HEK293 (cell line): ENCODE data around the gene PRC1.

Experiments
- CTCF ChIA-PET: fragments of 350-600 bp; formaldehyde crosslinking; extraction: SDS; loops from one replicate; lab custom pipeline; 2021; ENCODE audit warnings: antibody characterized with exemption; lab: Yijun Ruan, JAX
- POLR2A ChIA-PET: fragments of 300-600 bp; formaldehyde crosslinking; extraction: SDS; loops from one replicate; lab custom pipeline; 2020; ENCODE audit warnings: antibody characterized with exemption, inconsistent platforms; lab: Yijun Ruan, JAX
- H3K27ac ChIP-seq: fragments of 200-500 bp; sonication (Bioruptor generic); 2 replicates; pipeline ENCODE4 v1.5.1; 2014; ENCODE audit warnings: low read depth, low read length, control low read depth, inconsistent platforms; ENCODE audit errors: extremely low read depth
- H3K36me3 ChIP-seq, 2 experiments: fragments of 200-500 bp in 1 of 2; sonication (Bioruptor generic) in 1 of 2; 1 replicate in 1 of 2; 2 replicates in 1 of 2; pipeline ENCODE4 v1.5.1; 2014 to 2017; ENCODE audit warnings: inconsistent platforms in 2 of 2, low read length in 2 of 2; ENCODE audit not compliant: control insufficient read depth in 2 of 2, insufficient read depth in 1 of 2
- H3K4me1 ChIP-seq: fragments of 200-500 bp; sonication (Bioruptor generic); 2 replicates; pipeline ENCODE4 v1.5.1; 2014; ENCODE audit warnings: mild to moderate bottlenecking, low read length, inconsistent platforms; ENCODE audit not compliant: control insufficient read depth, insufficient read depth
- H3K4me3 ChIP-seq: 2 replicates; pipeline ENCODE4 v1.5.1; 2011; ENCODE audit warnings: low read depth, mild to moderate bottlenecking, control low read depth, low read length, moderate library complexity
- H3K9me3 ChIP-seq: fragments of 200-500 bp; sonication (Bioruptor generic); 2 replicates; pipeline ENCODE4 v1.5.1; 2014; ENCODE audit warnings: low read depth, low read length, inconsistent platforms; ENCODE audit not compliant: control insufficient read depth, insufficient read depth
- EGR2 ChIP-seq: fragments of 450-650 bp; formaldehyde crosslinking; IDR thresholded peaks from 2 replicates; pipeline ENCODE4 v1.5.1; 2016; ENCODE audit warnings: low read depth, missing biosample characterization, missing genetic modification characterization
- FEZF1 ChIP-seq: fragments of 450-650 bp; formaldehyde crosslinking; IDR thresholded peaks from 2 replicates; pipeline ENCODE4 v1.5.1; 2016; ENCODE audit warnings: missing biosample characterization, missing genetic modification characterization
- GFI1B ChIP-seq: fragments of 450-650 bp; formaldehyde crosslinking; IDR thresholded peaks from 2 replicates; pipeline ENCODE4 v1.5.1; 2016; ENCODE audit warnings: missing biosample characterization, missing genetic modification characterization
- HOXC10 ChIP-seq: sonication (generic); formaldehyde crosslinking; IDR thresholded peaks from 2 replicates; pipeline ENCODE4 v1.8.1; 2023; ENCODE audit warnings: mild to moderate bottlenecking, missing genetic modification reagents
- KLF1 ChIP-seq: fragments of 450-650 bp; formaldehyde crosslinking; IDR thresholded peaks from 2 replicates; pipeline ENCODE4 v1.5.1; 2016; ENCODE audit warnings: missing biosample characterization, missing genetic modification characterization
- KLF10 ChIP-seq: fragments of 450-650 bp; IDR thresholded peaks from 2 replicates; pipeline ENCODE4 v1.5.1; 2018; ENCODE audit warnings: missing biosample characterization, mild to moderate bottlenecking, missing genetic modification characterization
- MYNN ChIP-seq: fragments of 450-650 bp; formaldehyde crosslinking; IDR thresholded peaks from 2 replicates; pipeline ENCODE4 v1.5.1; 2016; ENCODE audit warnings: missing biosample characterization, missing genetic modification characterization, borderline replicate concordance
- SCRT1 ChIP-seq: fragments of 450-650 bp; formaldehyde crosslinking; IDR thresholded peaks from 2 replicates; pipeline ENCODE4 v1.5.1; 2016; ENCODE audit warnings: missing biosample characterization, missing genetic modification characterization, borderline replicate concordance
- TCF7L2 ChIP-seq: IDR thresholded peaks from 2 replicates; pipeline ENCODE4 v1.6.1; 2011; ENCODE audit warnings: low read depth, mild to moderate bottlenecking, inconsistent platforms, low read length, moderate library complexity, borderline replicate concordance
- ZFP37 ChIP-seq: fragments of 450-650 bp; formaldehyde crosslinking; IDR thresholded peaks from 2 replicates; pipeline ENCODE4 v1.5.1; 2016; ENCODE audit warnings: missing biosample characterization, missing genetic modification characterization
- ZFP69B ChIP-seq: fragments of 450-650 bp; formaldehyde crosslinking; IDR thresholded peaks from 2 replicates; pipeline ENCODE4 v1.5.1; 2016; ENCODE audit warnings: missing biosample characterization, missing genetic modification characterization
- ZNF18 ChIP-seq: fragments of 450-650 bp; formaldehyde crosslinking; IDR thresholded peaks from 2 replicates; pipeline ENCODE4 v1.5.1; 2016; ENCODE audit warnings: missing biosample characterization, missing genetic modification characterization
- ZNF202 ChIP-seq: fragments of 450-650 bp; formaldehyde crosslinking; IDR thresholded peaks from 2 replicates; pipeline ENCODE4 v1.5.1; 2016; ENCODE audit warnings: missing biosample characterization, missing genetic modification characterization, borderline replicate concordance
- ZNF214 ChIP-seq: fragments of 450-650 bp; formaldehyde crosslinking; IDR thresholded peaks from 2 replicates; pipeline ENCODE4 v1.5.1; 2017; ENCODE audit warnings: missing biosample characterization, mild to moderate bottlenecking, missing genetic modification characterization, borderline replicate concordance
- ZNF223 ChIP-seq: fragments of 450-650 bp; formaldehyde crosslinking; IDR thresholded peaks from 2 replicates; pipeline ENCODE4 v1.5.1; 2016; ENCODE audit warnings: missing biosample characterization, missing genetic modification characterization
- ZNF354C ChIP-seq: fragments of 450-650 bp; formaldehyde crosslinking; IDR thresholded peaks from 2 replicates; pipeline ENCODE4 v1.5.1; 2016; ENCODE audit warnings: missing biosample characterization, missing genetic modification characterization, low read depth, borderline replicate concordance
- ZNF423 ChIP-seq: fragments of 450-650 bp; formaldehyde crosslinking; IDR thresholded peaks from 2 replicates; pipeline ENCODE4 v1.5.1; 2016; ENCODE audit warnings: missing biosample characterization, missing genetic modification characterization
- ZNF433 ChIP-seq: fragments of 450-650 bp; formaldehyde crosslinking; IDR thresholded peaks from 2 replicates; pipeline ENCODE4 v1.5.1; 2016; ENCODE audit warnings: missing biosample characterization, missing genetic modification characterization, low read depth
- ZNF529 ChIP-seq: fragments of 450-650 bp; formaldehyde crosslinking; IDR thresholded peaks from 2 replicates; pipeline ENCODE4 v1.5.1; 2017; ENCODE audit warnings: missing genetic modification characterization, missing biosample characterization; ENCODE audit not compliant: insufficient replicate concordance
- ZNF530 ChIP-seq: fragments of 450-650 bp; formaldehyde crosslinking; IDR thresholded peaks from 2 replicates; pipeline ENCODE4 v1.5.1; 2016; ENCODE audit warnings: low read depth, missing biosample characterization, missing genetic modification characterization
- ZNF626 ChIP-seq: fragments of 450-650 bp; sonication (Bioruptor Pico); formaldehyde crosslinking; IDR thresholded peaks from 2 replicates; pipeline ENCODE4 v1.5.1; 2018; ENCODE audit warnings: missing biosample characterization, missing genetic modification characterization, inconsistent platforms
- ZNF670 ChIP-seq: fragments of 450-650 bp; formaldehyde crosslinking; IDR thresholded peaks from 2 replicates; pipeline ENCODE4 v1.5.1; 2016; ENCODE audit warnings: missing biosample characterization, missing genetic modification characterization, low read depth
- ZNF704 ChIP-seq: fragments of 450-650 bp; formaldehyde crosslinking; IDR thresholded peaks from 2 replicates; pipeline ENCODE4 v1.5.1; 2016; ENCODE audit warnings: missing biosample characterization, missing genetic modification characterization
- ZNF707 ChIP-seq: fragments of 450-650 bp; formaldehyde crosslinking; IDR thresholded peaks from 2 replicates; pipeline ENCODE4 v1.5.1; 2016; ENCODE audit warnings: missing biosample characterization, missing genetic modification characterization
- ZSCAN18 ChIP-seq: fragments of 450-650 bp; formaldehyde crosslinking; IDR thresholded peaks from 2 replicates; pipeline ENCODE4 v1.5.1; 2016; ENCODE audit warnings: missing biosample characterization, missing genetic modification characterization
- ZSCAN23 ChIP-seq: fragments of 450-650 bp; formaldehyde crosslinking; IDR thresholded peaks from 2 replicates; pipeline ENCODE4 v1.5.1; 2016; ENCODE audit warnings: missing biosample characterization, missing genetic modification characterization
- ZSCAN30 ChIP-seq: fragments of 450-650 bp; IDR thresholded peaks from 2 replicates; pipeline ENCODE4 v1.5.1; 2018; ENCODE audit warnings: missing biosample characterization, mild to moderate bottlenecking, missing genetic modification characterization, moderate library complexity

Gene PRC1

GRCh38 chr15:90931828-90932659 lies 62.3 kb downstream of the PRC1 start, which contains the start of gene HDDC3:
HDDC3 (minus strand) TSS chr15:90932549; CDS start chr15:90932540, 9 bp downstream.
- ChIA-PET CTCF (interaction anchor here (0.6 to 11.7 kb wide), 65 partner anchors 9 to 1889 kb away, joined by 3 to 163 read pairs (median 4); partner anchors contain the start of genes BLM, MAN2A2, RCCD1 and SEMA4B), POLR2A (interaction anchor here (0.5 to 11.4 kb wide), 23 partner anchors 8 to 1901 kb away, joined by 3 to 179 read pairs (median 3); partner anchors contain the start of genes BLM, MAN2A2, PRC1 and RCCD1)
- 0 out of 2 replicates have a peak, but pooled peaks cover 2% of the 10 kb centered on the region for H3K4me1 ChIP-seq
- H3K36me3 ChIP-seq: peaks cover 4 to 11% of the 10 kb centered on the region in 2 experiments; a peak in 2 of 3 replicates
- peak within 1 kb of the TSS; percentile 93 for H3K27ac ChIP-seq
- H3K4me3 ChIP-seq: peak within 1 kb of the TSS; percentile 87
- no peaks in the 10 kb centered on the region for H3K9me3 ChIP-seq
- TF ChIP-seq KLF10 (no peak), FEZF1 (tag by site-specific recombination) (no peak; the same call in 1 of the 2 replicates), ZNF670 (tag by site-specific recombination) (no peak), ZSCAN23 (no peak), ZFP37 (peak; percentile 87), ZFP69B (peak; percentile 68; the same call in 1 of the 2 replicates), ZNF626 (tag by site-specific recombination) (no peak; the same call in 1 of the 2 replicates), ZNF529 (tag by site-specific recombination) (no peak), ZNF423 (tag by site-specific recombination) (no peak), ZNF433 (tag by site-specific recombination) (no peak), ZNF704 (tag by site-specific recombination) (no peak), TCF7L2 (no peak), ZNF202 (no peak), SCRT1 (tag by site-specific recombination) (0 out of 2 replicates have a peak, but pooled peaks have one; percentile 10), ZNF530 (no peak), MYNN (no peak), ZSCAN18 (tag by site-specific recombination) (no peak), ZNF707 (tag by site-specific recombination) (no peak), KLF1 (tag by site-specific recombination) (peak; percentile 28; the same call in 1 of the 2 replicates), ZNF214 (no peak), ZSCAN30 (tag by site-specific recombination) (peak; percentile 97), HOXC10 (CRISPR knock-in tag) (no peak), EGR2 (tag by site-specific recombination) (no peak), GFI1B (tag by site-specific recombination) (no peak), ZNF18 (tag by site-specific recombination) (peak; percentile 45), ZNF354C (tag by site-specific recombination) (no peak), ZNF223 (no peak)
